Transverse colon (tissue), 4 donors: ENCODE results near the gene KRT32. TPM values are rescaled to one million over a fixed set of nuclear protein-coding genes. Genes with fewer than 3 reads are reported as not detected.

Source experiments
- DNase-seq: peaks from one replicate; pipeline ENCODE4 v3.0.0-alpha.2; 2019
- H3K27ac ChIP-seq, 4 donors: fragments of 200-600 bp; sonication (generic); 2 replicates each; pipeline ENCODE4 v1.5.1; 2016 to 2018; ENCODE audit warnings: inconsistent platforms in 4 of 4
- H3K27me3 ChIP-seq: fragments of 200-600 bp; sonication (generic); 2 replicates; pipeline ENCODE4 v1.5.1; 2017; ENCODE audit warnings: inconsistent platforms
- H3K36me3 ChIP-seq, 4 donors: fragments of 200-600 bp; sonication (generic); 2 replicates each; pipeline ENCODE4 v1.5.1; 2017 to 2019; ENCODE audit warnings: inconsistent platforms in 4 of 4
- H3K4me1 ChIP-seq, 4 donors: fragments of 200-600 bp; sonication (generic); 2 replicates each; pipeline ENCODE4 v1.5.1; 2017 to 2020; ENCODE audit warnings: inconsistent platforms in 4 of 4
- H3K4me3 ChIP-seq, 4 donors: fragments of 200-600 bp; sonication (generic); 1 replicate in 1 of 4; 2 replicates in 3 of 4; pipeline versions ENCODE4 v1.5.1 to v1.6.1; 2017 to 2019; ENCODE audit warnings: inconsistent platforms in 4 of 4
- H3K9me3 ChIP-seq, 2 donors: fragments of 200-600 bp; sonication (generic); 2 replicates each; pipeline ENCODE4 v1.5.1; 2017 to 2019; ENCODE audit warnings: inconsistent platforms in 2 of 2
- EP300 ChIP-seq: sonication (generic); formaldehyde crosslinking; IDR thresholded peaks from one replicate; pipeline ENCODE4 v1.6.1; 2017; ENCODE audit warnings: antibody characterized with exemption, low read depth
- POLR2A ChIP-seq: fragments of 450-650 bp; IDR thresholded peaks from one replicate; pipeline ENCODE4 v1.6.1; 2016; ENCODE audit warnings: antibody characterized with exemption, mild to moderate bottlenecking, moderate library complexity
- POLR2AphosphoS5 ChIP-seq, 3 donors: sonication (generic); formaldehyde crosslinking; IDR thresholded peaks; one replicate each; pipeline ENCODE4 v1.6.1; 2016; ENCODE audit warnings: antibody characterized with exemption in 3 of 3
- WGBS, 2 donors: methylation state at CpG; one replicate each; pipeline ENCODE4 v1.1.5; 2018; ENCODE audit warnings: low coverage in 1 of 2; 5-methylcytosine and 5-hydroxymethylcytosine counted together
- in situ Hi-C, 4 donors: fragments of 200-750 bp; cut with MboI; loops; one replicate each; pipeline versions ENCODE4 v1.15.0 to v1.15.1; 2017; ENCODE audit warnings: low sequenced_read_pairs in 3 of 4, low pct_ligation_motif_present in 1 of 4, low pct_unique_long_range_greater_than_20kb in 1 of 4
- intact Hi-C: fragments of 100-400 bp; cut with DNase I; formaldehyde crosslinking; loops from one replicate; pipeline ENCODE4 v1.15.1; 2023; ENCODE audit warnings: low total_unique reads
- total RNA-seq, 4 donors: library from RNA; depleted of rRNA; stranded (reverse); fragments of >200 nt; gene quantifications; one replicate each; pipeline ENCODE4 v1.1.0, GENCODE V29; 2016
- TF ChIP-seq, protein P1 (sequence below), 5 experiments: fragments of 200-600 bp in 3 of 5; fragments of 450-650 bp in 2 of 5; sonication (generic) in 3 of 5; IDR thresholded peaks; 1 replicate in 2 of 5; 2 replicates in 3 of 5; pipeline ENCODE4 v1.5.1; 2016 to 2017; ENCODE audit warnings: antibody characterized with exemption in 5 of 5, inconsistent platforms in 3 of 5, mild to moderate bottlenecking in 2 of 5, moderate library complexity in 1 of 5

KRT32 gene
- total RNA-seq, 4 donors from 2014 or later: not detected

DNA sequence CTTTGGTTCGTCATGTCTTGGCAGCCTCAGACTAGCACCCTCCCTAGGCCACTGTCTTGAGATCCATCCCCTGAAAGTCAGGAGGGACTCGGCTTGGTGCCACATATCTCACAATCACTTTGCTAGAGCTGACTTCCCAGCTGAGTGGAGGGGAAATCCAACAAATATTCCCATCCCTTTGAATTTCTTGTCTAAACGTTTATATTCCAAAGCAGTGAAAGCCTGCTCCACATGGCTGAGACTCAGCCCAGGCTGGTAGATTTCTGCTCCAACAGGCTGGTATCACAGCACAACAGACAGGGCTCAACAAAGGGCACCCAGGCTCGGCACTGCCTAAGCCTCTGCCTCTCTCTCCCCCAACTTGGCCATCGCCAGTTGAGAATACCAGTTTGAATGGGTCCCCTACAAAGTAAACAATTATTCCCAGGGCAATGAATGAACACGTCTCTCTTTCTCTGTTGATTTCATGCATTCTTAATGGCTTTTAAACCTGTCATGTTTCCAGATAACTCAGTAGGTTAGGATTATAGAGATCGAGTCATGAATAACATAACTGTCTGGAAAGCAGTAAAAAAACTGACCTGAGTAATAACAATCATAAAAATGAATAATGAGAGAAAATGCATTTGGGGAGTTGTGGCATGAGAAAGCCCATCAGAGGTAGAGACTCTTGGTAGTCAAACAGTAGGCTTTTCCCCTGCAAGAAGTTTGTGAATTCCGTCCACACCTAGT, 37.2 kb upstream of the KRT32 start:
- no peaks in the 10 kb centered on the region for H3K9me3 ChIP-seq
- no peak for DNase-seq
- H3K4me3 ChIP-seq: no peak overlapping the region
- intact Hi-C loops (no loop called here), in situ Hi-C loops (no loop called here)
- no peak overlapping the region for H3K27ac ChIP-seq
- WGBS, 2 donors: 47 to 55% methylated on average over 2 to 8 of the region's 8 CpGs
- TF ChIP-seq, protein P1, sequence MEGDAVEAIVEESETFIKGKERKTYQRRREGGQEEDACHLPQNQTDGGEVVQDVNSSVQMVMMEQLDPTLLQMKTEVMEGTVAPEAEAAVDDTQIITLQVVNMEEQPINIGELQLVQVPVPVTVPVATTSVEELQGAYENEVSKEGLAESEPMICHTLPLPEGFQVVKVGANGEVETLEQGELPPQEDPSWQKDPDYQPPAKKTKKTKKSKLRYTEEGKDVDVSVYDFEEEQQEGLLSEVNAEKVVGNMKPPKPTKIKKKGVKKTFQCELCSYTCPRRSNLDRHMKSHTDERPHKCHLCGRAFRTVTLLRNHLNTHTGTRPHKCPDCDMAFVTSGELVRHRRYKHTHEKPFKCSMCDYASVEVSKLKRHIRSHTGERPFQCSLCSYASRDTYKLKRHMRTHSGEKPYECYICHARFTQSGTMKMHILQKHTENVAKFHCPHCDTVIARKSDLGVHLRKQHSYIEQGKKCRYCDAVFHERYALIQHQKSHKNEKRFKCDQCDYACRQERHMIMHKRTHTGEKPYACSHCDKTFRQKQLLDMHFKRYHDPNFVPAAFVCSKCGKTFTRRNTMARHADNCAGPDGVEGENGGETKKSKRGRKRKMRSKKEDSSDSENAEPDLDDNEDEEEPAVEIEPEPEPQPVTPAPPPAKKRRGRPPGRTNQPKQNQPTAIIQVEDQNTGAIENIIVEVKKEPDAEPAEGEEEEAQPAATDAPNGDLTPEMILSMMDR (IDR thresholded peaks at IDR 0.05): no peak
- no peak for TF ChIP-seq POLR2AphosphoS5 (IDR thresholded peaks at IDR 0.05)
- no peak for TF ChIP-seq POLR2A
- TF ChIP-seq EP300: no peak
- no peaks in the 10 kb centered on the region for H3K36me3 ChIP-seq
- H3K27me3 ChIP-seq: no peaks in the 10 kb centered on the region
- H3K4me1 ChIP-seq: no peaks in the 10 kb centered on the region

DNA sequence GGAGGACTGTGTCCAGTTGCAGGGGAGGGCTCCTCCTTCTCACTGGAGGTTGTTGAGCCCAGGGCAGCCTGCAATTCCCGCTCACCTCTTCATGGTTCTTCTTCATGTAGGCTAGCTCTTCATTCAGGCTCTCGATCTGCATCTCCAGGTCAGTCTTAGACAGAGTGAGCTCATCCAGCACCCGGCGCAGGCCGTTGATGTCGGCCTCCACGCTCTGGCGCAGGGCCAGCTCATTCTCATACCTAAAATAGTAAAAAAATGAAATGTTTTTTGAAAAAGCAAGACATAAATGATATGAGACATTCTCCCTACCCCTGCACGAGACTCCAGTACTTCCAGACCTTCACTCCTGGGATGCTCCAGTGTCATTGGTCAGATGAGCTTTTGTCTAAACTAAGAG, 36.0 kb upstream of the KRT32 start:
- Histone ChIP-seq H3K36me3 (no peaks in the 10 kb centered on the region), H3K4me1 (no peaks in the 10 kb centered on the region), H3K9me3 (no peaks in the 10 kb centered on the region), H3K4me3 (no peak overlapping the region), H3K27me3 (no peaks in the 10 kb centered on the region), H3K27ac (no peak overlapping the region)
- no peak for TF ChIP-seq POLR2A
- TF ChIP-seq, protein P1 (IDR thresholded peaks at IDR 0.05): no peak
- no peak for TF ChIP-seq EP300
- TF ChIP-seq POLR2AphosphoS5 (IDR thresholded peaks at IDR 0.05): no peak
- 80 to 100% methylated on average over 1 to 9 of the region's 9 CpGs for WGBS, 2 donors
- intact Hi-C loops: no loop called here
- no peak for DNase-seq
- in situ Hi-C loops: no loop called here

DNA sequence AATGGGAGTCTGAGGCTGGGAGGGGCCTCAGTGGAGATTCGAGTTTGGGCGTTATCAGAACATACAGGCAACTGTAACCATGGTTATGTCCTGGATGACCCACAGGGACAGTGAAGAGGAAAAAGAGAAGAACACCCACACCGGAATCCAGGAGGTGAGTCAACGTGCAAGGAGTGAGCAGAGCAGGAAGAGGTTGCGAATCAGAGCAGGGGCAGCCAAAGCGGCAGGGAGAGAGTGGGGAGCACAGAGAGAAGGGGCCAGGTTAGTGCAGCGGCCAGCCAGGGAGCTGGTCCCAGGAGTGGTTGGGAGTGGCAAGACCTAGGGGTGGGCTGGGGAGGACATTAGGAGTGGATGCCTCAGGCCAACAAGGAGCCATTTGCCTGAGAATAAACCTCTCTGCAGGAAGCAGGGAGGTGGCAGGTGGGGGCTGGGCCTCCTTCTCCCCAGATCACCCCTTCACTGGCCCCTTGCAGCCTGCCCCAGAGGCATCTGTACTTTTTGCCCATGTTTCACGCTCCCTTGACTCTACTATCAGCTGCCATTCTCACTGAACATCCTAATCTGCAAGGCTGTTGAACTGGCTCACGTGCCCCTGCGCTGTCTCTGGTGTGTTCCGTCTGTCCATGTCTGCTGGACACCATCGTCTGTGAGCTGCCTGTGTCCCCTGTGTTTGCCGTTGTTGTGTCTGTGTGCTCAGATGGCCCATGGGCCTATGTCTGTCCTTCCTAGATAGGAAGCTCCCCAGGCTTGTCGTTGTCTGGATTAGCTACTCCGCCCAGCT, 33.1 kb upstream of the KRT32 start:
- 51 to 75% methylated on average over 5 to 15 of the region's 15 CpGs for WGBS, 2 donors
- Histone ChIP-seq H3K36me3 (no peaks in the 10 kb centered on the region), H3K4me3 (no peak overlapping the region), H3K27ac (no peak overlapping the region), H3K4me1 (no peaks in the 10 kb centered on the region), H3K27me3 (no peaks in the 10 kb centered on the region), H3K9me3 (no peaks in the 10 kb centered on the region)
- intact Hi-C loops (no loop called here), in situ Hi-C loops (no loop called here)
- no peak for DNase-seq
- TF ChIP-seq POLR2A: no peak
- TF ChIP-seq, protein P1 (IDR thresholded peaks at IDR 0.05): no peak
- no peak for TF ChIP-seq EP300
- TF ChIP-seq POLR2AphosphoS5 (IDR thresholded peaks at IDR 0.05): no peak

DNA sequence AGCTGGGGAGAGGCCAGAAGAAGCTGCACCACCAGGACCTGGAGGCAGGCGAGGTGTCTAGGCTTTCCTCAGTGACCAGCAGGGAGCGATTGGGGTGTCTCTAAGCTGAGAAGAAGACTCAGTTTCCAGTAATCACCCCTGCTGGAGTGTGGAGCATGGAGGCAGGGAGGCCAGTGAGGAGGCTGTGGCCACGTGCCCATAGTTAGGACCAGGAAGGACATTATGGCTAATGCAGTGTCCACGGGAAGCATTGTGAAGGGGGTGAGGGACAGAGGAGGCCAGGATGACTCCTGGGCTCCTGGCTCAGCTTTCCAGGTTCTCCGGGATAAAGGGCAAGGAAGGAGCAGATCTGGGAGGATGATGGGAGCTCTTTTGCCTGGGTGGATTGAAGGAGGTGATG, 32.5 kb upstream of the KRT32 start:
- Histone ChIP-seq H3K4me3 (no peak overlapping the region), H3K36me3 (no peaks in the 10 kb centered on the region), H3K9me3 (no peaks in the 10 kb centered on the region), H3K27me3 (no peaks in the 10 kb centered on the region), H3K27ac (no peak overlapping the region), H3K4me1 (no peaks in the 10 kb centered on the region)
- WGBS, 2 donors: 82% methylated on average over 5 of the region's 5 CpGs; no CpG with 5 or more reads in 1 of the 2 donors
- intact Hi-C loops (no loop called here), in situ Hi-C loops (no loop called here)
- no peak for TF ChIP-seq EP300
- TF ChIP-seq, protein P1 (IDR thresholded peaks at IDR 0.05): no peak
- TF ChIP-seq POLR2AphosphoS5 (IDR thresholded peaks at IDR 0.05): no peak
- TF ChIP-seq POLR2A: no peak
- no peak for DNase-seq
